Esophagus muscularis mucosa (tissue), 3 donors: Measurements from ENCODE around the gene PDE4C.

Experiments used
- CTCF ChIP-seq, 3 experiments: fragments of 200-600 bp in 2 of 3; fragments of 450-650 bp in 1 of 3; sonication (generic) in 2 of 3; IDR thresholded peaks; one replicate each; pipeline ENCODE4 v1.5.1; 2017 to 2019; ENCODE audit warnings: antibody characterized with exemption in 3 of 3, mild to moderate bottlenecking in 2 of 3, moderate library complexity in 1 of 3
- POLR2A ChIP-seq: fragments of 450-650 bp; IDR thresholded peaks from one replicate; pipeline ENCODE4 v1.6.1; 2017; ENCODE audit warnings: antibody characterized with exemption, moderate library complexity, mild to moderate bottlenecking, low read depth
- POLR2AphosphoS5 ChIP-seq, 2 donors: sonication (generic); formaldehyde crosslinking; IDR thresholded peaks; one replicate each; pipeline ENCODE4 v1.6.1; 2017; ENCODE audit warnings: antibody characterized with exemption in 2 of 2

DNA sequence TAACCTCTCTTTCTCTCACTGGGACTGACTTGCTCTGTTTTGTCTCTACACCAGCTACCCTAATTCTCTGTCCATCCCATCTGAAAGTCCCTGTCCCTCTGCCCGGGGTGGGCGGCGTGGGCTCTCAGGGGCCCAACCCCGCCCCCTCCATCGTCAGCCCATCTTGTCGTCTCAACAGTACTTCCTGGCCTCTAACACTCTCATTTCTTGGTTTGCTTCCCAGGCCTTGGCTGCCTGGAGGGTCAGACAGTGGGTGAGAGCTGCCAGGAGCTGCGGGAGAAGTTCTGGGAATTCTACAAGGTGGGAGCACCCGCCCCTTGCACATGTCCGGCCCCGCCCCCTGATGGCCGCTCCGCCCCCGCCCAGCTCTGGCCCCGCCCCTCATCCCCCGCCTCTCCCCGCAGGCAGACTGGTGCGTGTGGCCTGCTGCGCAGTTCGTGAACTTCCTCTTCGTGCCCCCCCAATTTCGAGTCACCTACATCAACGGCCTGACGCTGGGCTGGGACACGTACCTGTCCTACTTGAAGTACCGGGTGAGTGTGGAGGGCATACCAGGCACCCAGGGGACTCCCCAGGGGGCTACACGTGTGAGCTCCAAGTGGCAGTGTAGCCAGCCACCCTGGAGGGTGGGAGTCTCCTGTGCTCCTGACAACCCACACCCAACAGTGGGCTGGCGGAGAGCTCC lies 31.5 kb downstream of the PDE4C start:
- no peak for TF ChIP-seq CTCF (IDR thresholded peaks at IDR 0.05)
- TF ChIP-seq POLR2AphosphoS5 (IDR thresholded peaks at IDR 0.05): peak; percentile 50 to 54
- no peak for TF ChIP-seq POLR2A
